Endothelial cell (in vitro differentiated cells): ENCODE results near the gene HELZ2. TPM values are rescaled to one million over a fixed set of nuclear protein-coding genes. Genes with fewer than 3 reads are reported as not detected.
"Not testable (repeated sequence)": the region's sequence is repeated elsewhere in the genome, so short reads cannot be mapped to it uniquely, and the experiment has no call there.

ENCODE experiments used
- DNase-seq: peaks from one replicate; pipeline ENCODE4 v3.0.0; 2021; ENCODE audit warnings: low spot score
- H3K27ac Mint-ChIP-seq: one replicate; pipeline ENCODE4 v1.8.0; 2021; ENCODE audit warnings: mixed read lengths, inconsistent platforms; ENCODE audit not compliant: unreplicated experiment
- H3K27me3 Mint-ChIP-seq: one replicate; pipeline ENCODE4 v1.8.0; 2021; ENCODE audit warnings: mild to moderate bottlenecking, moderate library complexity, mixed read lengths, inconsistent platforms; ENCODE audit not compliant: unreplicated experiment
- H3K36me3 Mint-ChIP-seq: one replicate; pipeline ENCODE4 v1.8.0; 2021; ENCODE audit warnings: mild to moderate bottlenecking, low read depth, mixed read lengths, inconsistent platforms; ENCODE audit not compliant: unreplicated experiment
- H3K4me1 Mint-ChIP-seq: one replicate; pipeline ENCODE4 v1.8.0; 2021; ENCODE audit warnings: mild to moderate bottlenecking, mixed read lengths, inconsistent platforms; ENCODE audit not compliant: unreplicated experiment
- H3K4me3 Mint-ChIP-seq: one replicate; pipeline ENCODE4 v1.8.0; 2021; ENCODE audit warnings: mild to moderate bottlenecking, mixed read lengths, inconsistent platforms; ENCODE audit not compliant: unreplicated experiment
- H3K9me3 Mint-ChIP-seq: one replicate; pipeline ENCODE4 v1.8.0; 2021; ENCODE audit warnings: mixed read lengths, inconsistent platforms; ENCODE audit not compliant: unreplicated experiment
- CTCF ChIP-seq: fragments of 200-600 bp; sonication (generic); IDR thresholded peaks from one replicate; pipeline ENCODE4 v1.5.0; 2021; ENCODE audit warnings: antibody characterized with exemption; ENCODE audit not compliant: unreplicated experiment
- total RNA-seq: library from RNA; stranded (reverse); fragmentation: NEBNext Ultra II Directional; extraction: Animal tissue kit (Norgen Biotek cat#: 25700); gene quantifications from one replicate; pipeline ENCODE4 v1.2.1, GENCODE V29; 2021; ENCODE audit not compliant: unreplicated experiment

The HELZ2 gene
- total RNA-seq, 1 donor from 2014 or later = 15.3 TPM

GRCh38 chr20:63619086-63619485 lies 45.0 kb upstream of the HELZ2 start:
- H3K9me3 Mint-ChIP-seq = no peaks in the 10 kb centered on the region
- H3K4me3 Mint-ChIP-seq = peak overlapping the region; percentile 29
- H3K36me3 Mint-ChIP-seq = peaks cover 36% of the 10 kb centered on the region
- peaks cover 8% of the 10 kb centered on the region for H3K4me1 Mint-ChIP-seq
- H3K27me3 Mint-ChIP-seq = peaks cover 9% of the 10 kb centered on the region
- no peak for DNase-seq
- TF ChIP-seq CTCF = no peak
- H3K27ac Mint-ChIP-seq = no peak overlapping the region

GRCh38 chr20:63618291-63618980 lies 44.4 kb upstream of the HELZ2 start:
- peaks cover 9% of the 10 kb centered on the region for H3K27me3 Mint-ChIP-seq
- DNase-seq = no peak
- peaks cover 36% of the 10 kb centered on the region for H3K36me3 Mint-ChIP-seq
- H3K27ac Mint-ChIP-seq = no peak overlapping the region
- no peak overlapping the region for H3K4me3 Mint-ChIP-seq
- no peaks in the 10 kb centered on the region for H3K9me3 Mint-ChIP-seq
- peaks cover 8% of the 10 kb centered on the region for H3K4me1 Mint-ChIP-seq
- TF ChIP-seq CTCF = no peak

GRCh38 chr20:63617876-63618265 lies 43.8 kb upstream of the HELZ2 start:
- peaks cover 40% of the 10 kb centered on the region for H3K36me3 Mint-ChIP-seq

GRCh38 chr20:63617092-63617875 lies 43.2 kb upstream of the HELZ2 start:
- Mint-ChIP-seq H3K4me1 (peaks cover 2% of the 10 kb centered on the region), H3K36me3 (peaks cover 44% of the 10 kb centered on the region), H3K9me3 (no peaks in the 10 kb centered on the region), H3K4me3 (peak overlapping the region; percentile 51), H3K27me3 (peaks cover 11% of the 10 kb centered on the region), H3K27ac (no peak overlapping the region)
- DNase-seq = no peak
- no peak for TF ChIP-seq CTCF

More at GRCh38 chr20:63617876-63618265, 43.8 kb upstream of the HELZ2 start:
- DNase-seq = no peak
- H3K9me3 Mint-ChIP-seq = no peaks in the 10 kb centered on the region
- H3K27me3 Mint-ChIP-seq = peaks cover 10% of the 10 kb centered on the region
- TF ChIP-seq CTCF = no peak
- peaks cover 8% of the 10 kb centered on the region for H3K4me1 Mint-ChIP-seq
- no peak overlapping the region for H3K4me3 Mint-ChIP-seq
- H3K27ac Mint-ChIP-seq = no peak overlapping the region

DNA sequence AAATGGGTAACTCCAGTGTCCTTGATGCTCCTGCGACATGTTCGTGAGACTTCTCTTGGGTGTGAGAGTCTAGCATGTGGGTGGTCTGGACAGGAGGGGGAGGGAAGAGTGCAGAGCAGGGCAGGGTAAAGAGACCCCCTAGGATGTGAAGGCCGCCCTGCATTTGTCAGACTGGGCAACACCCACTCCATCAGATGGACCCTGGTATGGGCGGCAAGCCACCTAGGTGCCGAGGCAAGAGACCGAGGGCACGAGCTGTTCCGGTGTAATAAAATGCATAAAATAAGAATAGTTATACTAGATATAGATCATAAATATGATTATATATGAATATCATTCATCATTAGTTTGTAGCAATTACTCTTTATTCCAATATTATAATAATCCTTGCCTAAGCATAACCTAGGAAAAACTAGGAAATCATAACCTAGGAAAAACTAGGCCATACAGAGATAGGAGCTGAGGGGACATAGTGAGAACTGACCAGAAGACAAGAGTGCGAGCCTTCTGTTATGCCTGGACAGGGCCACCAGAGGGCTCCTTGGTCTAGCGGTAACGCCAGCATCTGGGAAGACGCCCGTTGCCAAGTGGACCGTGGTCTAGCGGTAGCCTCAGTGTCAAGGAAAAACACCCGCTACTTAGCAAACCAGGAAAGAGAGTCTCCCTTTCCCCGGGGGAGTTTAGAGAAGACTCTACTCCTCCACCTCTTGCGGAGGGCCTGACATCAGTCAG lies 40.0 kb upstream of the HELZ2 start:
- H3K36me3 Mint-ChIP-seq = peaks cover 44% of the 10 kb centered on the region
- H3K27ac Mint-ChIP-seq, DNase-seq, H3K4me1 Mint-ChIP-seq, H3K27me3 Mint-ChIP-seq, H3K9me3 Mint-ChIP-seq, H3K4me3 Mint-ChIP-seq: not testable (repeated sequence)
